ENCODE results near the gene ARPP19. TPM values are rescaled to one million over a fixed set of nuclear protein-coding genes. Genes with fewer than 3 reads are reported as not detected.

Gene ARPP19
- total RNA-seq, 1 donor from 2014 or later = 150 TPM

DNA sequence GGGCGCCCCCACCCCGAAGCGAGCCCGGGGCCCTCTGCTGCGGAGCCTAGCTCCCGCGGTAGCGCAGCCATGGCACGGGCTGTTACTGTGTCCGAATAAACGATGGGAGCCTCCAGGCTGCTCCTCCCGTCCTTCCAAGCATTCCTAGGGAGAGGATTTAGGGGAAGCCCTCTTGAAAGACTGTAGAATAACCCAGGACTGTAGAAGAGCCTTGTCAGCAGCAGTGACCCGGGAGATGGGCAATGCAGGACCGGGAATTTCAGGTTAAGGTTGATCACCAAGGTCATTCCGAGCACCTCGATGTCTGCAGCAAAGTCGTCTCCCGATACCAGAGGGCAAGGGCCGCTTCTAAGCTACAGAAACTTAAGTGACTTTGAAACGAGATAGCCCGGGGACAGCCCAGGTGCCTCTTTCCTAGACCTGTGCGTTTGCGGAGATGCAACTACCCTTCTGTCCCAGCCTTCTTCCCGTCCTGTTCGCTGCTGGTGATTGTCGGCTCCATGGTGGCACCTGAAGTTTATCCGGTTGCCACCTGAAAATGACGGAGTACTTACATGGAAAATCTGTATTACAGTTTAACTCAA is 39.4 kb downstream of the ARPP19 start:
- TF ChIP-seq, protein P1, sequence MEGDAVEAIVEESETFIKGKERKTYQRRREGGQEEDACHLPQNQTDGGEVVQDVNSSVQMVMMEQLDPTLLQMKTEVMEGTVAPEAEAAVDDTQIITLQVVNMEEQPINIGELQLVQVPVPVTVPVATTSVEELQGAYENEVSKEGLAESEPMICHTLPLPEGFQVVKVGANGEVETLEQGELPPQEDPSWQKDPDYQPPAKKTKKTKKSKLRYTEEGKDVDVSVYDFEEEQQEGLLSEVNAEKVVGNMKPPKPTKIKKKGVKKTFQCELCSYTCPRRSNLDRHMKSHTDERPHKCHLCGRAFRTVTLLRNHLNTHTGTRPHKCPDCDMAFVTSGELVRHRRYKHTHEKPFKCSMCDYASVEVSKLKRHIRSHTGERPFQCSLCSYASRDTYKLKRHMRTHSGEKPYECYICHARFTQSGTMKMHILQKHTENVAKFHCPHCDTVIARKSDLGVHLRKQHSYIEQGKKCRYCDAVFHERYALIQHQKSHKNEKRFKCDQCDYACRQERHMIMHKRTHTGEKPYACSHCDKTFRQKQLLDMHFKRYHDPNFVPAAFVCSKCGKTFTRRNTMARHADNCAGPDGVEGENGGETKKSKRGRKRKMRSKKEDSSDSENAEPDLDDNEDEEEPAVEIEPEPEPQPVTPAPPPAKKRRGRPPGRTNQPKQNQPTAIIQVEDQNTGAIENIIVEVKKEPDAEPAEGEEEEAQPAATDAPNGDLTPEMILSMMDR (IDR thresholded peaks at IDR 0.05) = no peak
- no peaks in the 10 kb centered on the region for H3K9me3 ChIP-seq
- H3K27me3 ChIP-seq (ENCODE audit: low read depth) = peaks cover 10% of the 10 kb centered on the region
- no peaks in the 10 kb centered on the region for H3K36me3 ChIP-seq
- no peak for DNase-seq
- intact Hi-C loops (cut with DNase I) = no loop called here
- H3K4me1 ChIP-seq = peaks cover 23% of the 10 kb centered on the region
- H3K27ac ChIP-seq = peak overlapping the region; percentile 83
- peak; percentile 1 to 2 for ATAC-seq
- H3K4me3 ChIP-seq = peak overlapping the region; percentile 76

DNA sequence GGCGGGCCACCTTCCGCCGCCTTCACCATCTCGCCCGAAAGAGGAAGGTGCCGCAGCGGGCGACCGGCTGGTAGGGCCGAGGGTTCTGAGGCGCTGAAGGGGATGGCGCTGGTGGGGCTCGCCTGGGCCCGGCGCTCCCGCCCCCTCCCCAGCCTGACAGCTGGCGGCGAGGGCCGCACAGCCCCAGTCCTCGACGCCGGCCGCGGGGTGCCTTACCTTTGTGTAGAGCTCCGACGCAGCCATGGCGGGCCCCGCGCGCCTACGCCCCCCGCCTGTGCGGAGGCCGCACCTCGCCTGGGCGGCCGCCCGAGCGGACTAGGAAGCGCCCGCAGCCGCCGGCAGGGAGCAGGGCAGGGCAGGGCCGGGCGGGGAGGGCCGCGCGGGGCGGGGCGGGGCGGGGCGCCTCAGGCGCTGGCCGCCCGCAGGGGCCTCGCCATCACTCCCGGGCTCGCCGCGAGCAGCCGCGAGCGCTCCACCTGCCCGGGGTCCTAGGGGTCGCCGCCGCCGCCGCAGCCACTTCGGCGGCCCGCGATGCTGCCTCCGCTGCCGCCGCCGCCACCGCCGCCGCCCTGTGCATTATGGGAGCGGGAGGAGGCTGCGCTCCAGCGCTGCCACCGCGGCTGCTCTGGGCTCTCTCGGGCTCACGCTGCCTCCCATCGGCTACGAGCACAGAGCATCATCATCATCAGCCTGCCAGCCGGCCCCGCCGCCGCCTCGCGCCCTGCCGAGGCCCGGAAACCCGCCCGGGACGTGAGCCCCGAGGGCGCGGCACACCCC is 40.1 kb downstream of the ARPP19 start, which contains the start of gene MYO5A:
Gene MYO5A, minus strand, starts transcription at position 317 of the 777 bp plus-strand sequence. Its CDS starts 74 bp downstream, at position 243.
- peak within 1 kb of the TSS; percentile 76 for H3K4me3 ChIP-seq
- intact Hi-C loops (cut with DNase I) = no loop called here
- H3K36me3 ChIP-seq = no peaks in the 10 kb centered on the region
- H3K9me3 ChIP-seq = no peaks in the 10 kb centered on the region
- DNase-seq = peak; percentile 84
- peak within 1 kb of the TSS; percentile 83 for H3K27ac ChIP-seq
- H3K4me1 ChIP-seq = peaks cover 28% of the 10 kb centered on the region
- peaks cover 10% of the 10 kb centered on the region for H3K27me3 ChIP-seq (ENCODE audit: low read depth)
- peak; percentile 95 to 96 for ATAC-seq
- TF ChIP-seq, protein P1 (IDR thresholded peaks at IDR 0.05) = peak; percentile 33

DNA sequence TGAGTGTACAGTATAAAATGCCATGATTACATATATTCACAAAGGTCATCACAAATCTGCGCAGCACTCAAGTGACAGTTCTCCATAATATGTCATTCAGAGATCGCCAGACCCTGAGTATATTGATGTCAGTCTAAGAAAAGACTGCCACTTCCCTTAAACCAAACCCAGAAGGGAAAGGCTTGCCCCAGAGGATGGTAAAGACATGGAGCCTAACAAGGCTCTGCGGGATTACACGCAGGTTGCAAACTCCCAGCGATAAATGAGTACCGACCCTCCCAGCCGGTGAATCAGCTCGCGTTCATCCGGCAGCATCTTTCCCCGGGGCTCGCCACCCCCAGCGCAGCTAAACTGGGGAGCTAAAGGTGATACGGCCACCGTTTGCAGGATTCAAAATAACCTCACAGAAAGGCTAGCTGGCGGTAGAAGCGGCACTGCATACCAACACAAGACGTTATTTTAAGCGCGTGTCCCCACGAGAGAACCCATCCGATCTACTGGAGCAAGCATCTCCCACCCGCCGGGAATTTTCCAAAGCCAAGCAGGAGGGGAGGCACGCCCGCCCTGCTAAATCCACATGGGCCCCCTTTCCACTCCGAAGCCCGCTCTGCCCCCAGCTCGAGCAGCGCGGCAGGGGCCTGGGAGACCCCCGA is 40.8 kb downstream of the ARPP19 start:
- peak overlapping the region; percentile 83 for H3K27ac ChIP-seq
- peaks cover 29% of the 10 kb centered on the region for H3K4me1 ChIP-seq
- no peaks in the 10 kb centered on the region for H3K9me3 ChIP-seq
- H3K4me3 ChIP-seq = peak overlapping the region; percentile 76
- H3K27me3 ChIP-seq (ENCODE audit: low read depth) = peaks cover 9% of the 10 kb centered on the region
- ATAC-seq (peak; percentile 6 to 47), DNase-seq (no peak)
- intact Hi-C loops (cut with DNase I) = no loop called here
- TF ChIP-seq, protein P1 (IDR thresholded peaks at IDR 0.05) = no peak
- no peaks in the 10 kb centered on the region for H3K36me3 ChIP-seq

DNA sequence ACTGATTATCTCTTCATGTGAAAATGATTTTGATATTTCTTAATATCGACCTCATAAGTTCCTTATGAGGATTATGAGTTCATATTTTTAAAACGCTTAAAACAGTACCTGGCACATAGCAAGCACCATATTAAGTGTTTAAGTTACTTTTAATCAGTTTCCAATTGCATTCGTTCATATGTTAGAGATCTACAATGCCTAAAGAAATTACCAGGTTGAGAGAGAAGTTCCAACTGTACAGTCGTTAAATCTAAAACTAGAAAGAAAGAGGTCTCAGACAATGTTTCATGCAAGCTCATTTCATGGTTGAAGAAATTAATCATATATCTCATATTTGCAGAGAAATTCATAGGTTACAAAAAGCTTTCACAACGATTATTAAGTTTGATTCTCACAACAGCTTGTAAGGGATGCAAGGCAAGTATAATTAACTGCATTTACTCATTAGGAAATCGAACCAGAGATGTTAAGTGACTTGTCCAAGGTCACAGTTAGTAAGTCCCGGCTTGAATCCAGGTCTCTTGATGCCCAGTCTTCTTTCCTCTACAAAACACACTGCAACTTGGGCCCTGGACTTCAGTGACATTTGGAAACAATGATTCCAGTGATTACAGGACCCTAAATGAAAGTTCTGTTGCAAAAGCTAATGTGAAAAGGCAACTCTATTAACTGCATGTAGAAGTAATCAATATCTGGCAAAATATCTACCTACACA is 41.5 kb downstream of the ARPP19 start:
- ATAC-seq (no peak), DNase-seq (no peak)
- H3K9me3 ChIP-seq = no peaks in the 10 kb centered on the region
- H3K4me1 ChIP-seq = peaks cover 30% of the 10 kb centered on the region
- no peaks in the 10 kb centered on the region for H3K36me3 ChIP-seq
- TF ChIP-seq, protein P1 (IDR thresholded peaks at IDR 0.05) = no peak
- H3K27ac ChIP-seq = no peak overlapping the region
- H3K27me3 ChIP-seq (ENCODE audit: low read depth) = peaks cover 5% of the 10 kb centered on the region
- peak overlapping the region; percentile 76 for H3K4me3 ChIP-seq
- intact Hi-C loops (cut with DNase I) = no loop called here
